HEK293T (cell line): ENCODE results near the gene CFAP52.
A peak's percentile ranks its signal among the peaks of the same experiment; 100 is the strongest.
"Not testable (repeated sequence)": the region's sequence is repeated elsewhere in the genome, so short reads cannot be mapped to it uniquely, and the experiment has no call there.

ENCODE experiments used
- CTCF ChIA-PET: fragments of 350-600 bp; formaldehyde crosslinking; extraction: SDS; loops from one replicate; lab custom pipeline; 2021; ENCODE audit warnings: antibody characterized with exemption, inconsistent platforms; lab: Yijun Ruan, JAX
- POLR2A ChIA-PET: fragments of 350-600 bp; formaldehyde crosslinking; extraction: SDS; loops from one replicate; lab custom pipeline; 2020; ENCODE audit warnings: antibody characterized with exemption, inconsistent platforms; lab: Yijun Ruan, JAX
- DNase-seq: peaks from one replicate; pipeline ENCODE4 v3.0.0; 2012; ENCODE audit warnings: mixed read lengths; ENCODE audit errors: extremely low spot score
- ARNT ChIP-seq: fragments of 450-650 bp; IDR thresholded peaks from 2 replicates; pipeline ENCODE4 v1.6.1; 2017; ENCODE audit warnings: mild to moderate bottlenecking
- BHLHE40 ChIP-seq: fragments of 450-650 bp; IDR thresholded peaks from 2 replicates; pipeline ENCODE4 v1.6.1; 2016; ENCODE audit warnings: mild to moderate bottlenecking, moderate library complexity, borderline replicate concordance
- CTBP1 ChIP-seq: fragments of 450-650 bp; IDR thresholded peaks from 2 replicates; pipeline ENCODE4 v1.6.1; 2016; ENCODE audit warnings: borderline replicate concordance
- ELF4 ChIP-seq: fragments of 450-650 bp; IDR thresholded peaks from 2 replicates; pipeline ENCODE4 v1.6.1; 2017; ENCODE audit warnings: antibody characterized with exemption
- FOXA1 ChIP-seq: fragments of 450-650 bp; IDR thresholded peaks from 2 replicates; pipeline ENCODE4 v1.6.1; 2016; ENCODE audit warnings: mild to moderate bottlenecking
- FOXK2 ChIP-seq: fragments of 450-650 bp; IDR thresholded peaks from 2 replicates; pipeline ENCODE4 v1.6.1; 2016; ENCODE audit warnings: mild to moderate bottlenecking
- FOXM1 ChIP-seq: fragments of 450-650 bp; IDR thresholded peaks from 2 replicates; pipeline ENCODE4 v1.6.1; 2017; ENCODE audit warnings: mild to moderate bottlenecking, borderline replicate concordance
- HDGF ChIP-seq: fragments of 450-650 bp; IDR thresholded peaks from 2 replicates; pipeline ENCODE4 v1.6.1; 2017; ENCODE audit warnings: antibody characterized with exemption, borderline replicate concordance
- L3MBTL2 ChIP-seq: fragments of 450-650 bp; conservative IDR thresholded peaks from 2 replicates; pipeline ENCODE4 v1.6.1; 2016; ENCODE audit warnings: mild to moderate bottlenecking
- LEF1 ChIP-seq: fragments of 450-650 bp; IDR thresholded peaks from 2 replicates; pipeline ENCODE4 v1.6.1; 2017; ENCODE audit warnings: mild to moderate bottlenecking, borderline replicate concordance
- NFRKB ChIP-seq: fragments of 450-650 bp; IDR thresholded peaks from 2 replicates; pipeline ENCODE4 v1.6.1; 2016; ENCODE audit warnings: mild to moderate bottlenecking, moderate library complexity
- SP1 ChIP-seq: fragments of 450-650 bp; IDR thresholded peaks from 2 replicates; pipeline ENCODE4 v1.6.1; 2017
- SUZ12 ChIP-seq: fragments of 450-650 bp; IDR thresholded peaks from 2 replicates; pipeline ENCODE4 v1.6.1; 2016; ENCODE audit warnings: mild to moderate bottlenecking
- TARDBP ChIP-seq: fragments of 450-650 bp; IDR thresholded peaks from 2 replicates; pipeline ENCODE4 v1.6.1; 2016
- ZNF384 ChIP-seq: fragments of 450-650 bp; IDR thresholded peaks from 2 replicates; pipeline ENCODE4 v1.6.1; 2016
- TF ChIP-seq, protein P1 (sequence below): fragments of 450-650 bp; IDR thresholded peaks from 2 replicates; pipeline ENCODE4 v1.6.1; 2016

Gene CFAP52

GRCh38 chr17:9564104-9564503 lies 12.3 kb upstream of the CFAP52 start:
- DNase-seq: no peak
- CTCF ChIA-PET: no interaction called here
- POLR2A ChIA-PET: interaction anchor here (2.7 kb wide), 1 partner anchor 11 kb away, joined by 11 read pairs; the partner anchor contains the start of gene STX8
- TF ChIP-seq L3MBTL2 (no peak), TARDBP (no peak), LEF1 (no peak), SP1 (no peak), FOXA1 (no peak), ELF4 (no peak), HDGF (no peak), NFRKB (no peak)

DNA sequence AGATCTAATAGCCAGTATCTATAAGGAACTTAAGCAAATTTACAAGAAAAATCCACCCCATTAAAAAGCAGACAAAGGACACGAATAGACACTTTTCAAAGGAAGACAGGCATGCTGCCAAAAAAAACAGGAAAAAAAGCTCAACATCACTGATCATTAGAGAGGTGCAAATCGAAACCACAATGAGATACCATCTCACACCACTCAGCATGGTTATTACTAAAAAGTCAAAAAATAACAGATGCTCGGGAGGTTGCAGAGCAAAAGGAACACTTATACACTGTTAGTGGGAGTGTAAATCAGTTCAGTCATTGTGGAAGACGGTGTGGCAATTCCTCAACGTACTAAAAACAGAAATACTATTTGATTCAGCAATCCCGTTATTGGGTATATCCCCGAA lies 10.4 kb upstream of the CFAP52 start:
- CTCF ChIA-PET: no interaction called here
- POLR2A ChIA-PET: interaction anchor here (2.7 kb wide), 1 partner anchor 9 kb away, joined by 11 read pairs; the partner anchor contains the start of gene STX8
- no peak for DNase-seq
- TF ChIP-seq CTBP1 (no peak), TARDBP (no peak), FOXM1 (no peak), FOXK2 (no peak), ELF4 (no peak), HDGF (no peak), FOXA1 (no peak), LEF1 (no peak), SUZ12 (no peak), NFRKB (no peak), L3MBTL2 (no peak), BHLHE40 (no peak), ZNF384 (no peak), ARNT (no peak), SP1 (no peak)
- TF ChIP-seq, protein P1, sequence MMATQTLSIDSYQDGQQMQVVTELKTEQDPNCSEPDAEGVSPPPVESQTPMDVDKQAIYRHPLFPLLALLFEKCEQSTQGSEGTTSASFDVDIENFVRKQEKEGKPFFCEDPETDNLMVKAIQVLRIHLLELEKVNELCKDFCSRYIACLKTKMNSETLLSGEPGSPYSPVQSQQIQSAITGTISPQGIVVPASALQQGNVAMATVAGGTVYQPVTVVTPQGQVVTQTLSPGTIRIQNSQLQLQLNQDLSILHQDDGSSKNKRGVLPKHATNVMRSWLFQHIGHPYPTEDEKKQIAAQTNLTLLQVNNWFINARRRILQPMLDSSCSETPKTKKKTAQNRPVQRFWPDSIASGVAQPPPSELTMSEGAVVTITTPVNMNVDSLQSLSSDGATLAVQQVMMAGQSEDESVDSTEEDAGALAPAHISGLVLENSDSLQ: no peak

DNA sequence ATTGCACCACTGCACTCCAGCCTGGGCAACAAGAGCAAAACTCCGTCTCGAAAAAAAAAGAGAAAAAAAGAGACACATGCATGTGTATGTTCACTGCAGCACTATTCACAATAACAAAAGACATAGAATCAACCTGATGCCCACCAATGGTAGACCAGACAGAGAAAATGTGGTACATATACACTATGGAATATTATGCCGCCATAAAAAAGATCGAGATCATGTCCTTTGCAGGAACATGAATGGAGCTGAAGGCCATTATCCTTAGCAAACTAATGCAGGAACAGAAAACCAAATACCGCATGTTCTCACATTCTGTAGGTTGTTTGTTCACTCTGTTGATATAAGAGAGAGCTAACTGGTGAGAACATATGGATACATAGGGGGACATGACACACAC lies 9.7 kb upstream of the CFAP52 start:
- CTCF ChIA-PET, POLR2A ChIA-PET, DNase-seq: not testable (repeated sequence)

DNA sequence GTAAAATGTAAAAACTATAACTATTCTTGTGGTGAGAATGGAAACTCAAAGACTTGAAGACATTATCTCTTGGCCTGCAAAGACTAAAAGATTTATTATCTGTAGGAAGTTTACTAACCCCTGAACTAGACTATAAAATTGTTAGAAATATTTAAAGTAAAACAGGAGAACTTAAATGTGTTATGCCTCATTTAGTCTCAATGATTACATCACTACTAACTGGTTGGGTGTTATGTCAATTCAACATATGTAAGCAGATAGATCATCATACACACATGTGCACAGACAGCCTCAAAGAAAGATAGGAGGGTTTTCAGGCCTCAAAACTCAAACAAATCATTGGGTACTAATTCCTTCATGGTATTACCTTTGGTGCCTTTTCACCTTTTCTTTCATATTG lies 8.4 kb upstream of the CFAP52 start:
- TF ChIP-seq, protein P1: 0 out of 2 replicates have a peak, but pooled peaks have one; percentile 7
- TF ChIP-seq NFRKB: no peak
- no peak for DNase-seq
- CTCF ChIA-PET: no interaction called here
- POLR2A ChIA-PET: no interaction called here

- TF ChIP-seq NFRKB (no peak), TARDBP (no peak), HDGF (no peak), L3MBTL2 (no peak)
- TF ChIP-seq, protein P1: 0 out of 2 replicates have a peak, but pooled peaks have one; percentile 13
- CTCF ChIA-PET: no interaction called here
- POLR2A ChIA-PET: no interaction called here
- DNase-seq: peak; percentile 20
Measured at GRCh38 chr17:9568957-9569588, 7.4 kb upstream of the CFAP52 start.

- POLR2A ChIA-PET: no interaction called here
- CTCF ChIA-PET: interaction anchor here (0.6 kb wide), 1 partner anchor 30 kb away, joined by 3 read pairs; no protein-coding TSS in a partner anchor
- TF ChIP-seq ZNF384 (no peak), LEF1 (no peak), ELF4 (no peak), SP1 (no peak), FOXK2 (no peak), SUZ12 (no peak), HDGF (no peak), ARNT (no peak), TARDBP (no peak), CTBP1 (no peak), FOXA1 (no peak), NFRKB (no peak), L3MBTL2 (no peak), BHLHE40 (no peak), FOXM1 (no peak)
- TF ChIP-seq, protein P1: no peak
Measured at GRCh38 chr17:9571201-9571600, 5.2 kb upstream of the CFAP52 start.

More at GRCh38 chr17:9571201-9571600, 5.2 kb upstream of the CFAP52 start:
- no peak for DNase-seq
